ENCODE data around the gene CYP26B1.

DNA sequence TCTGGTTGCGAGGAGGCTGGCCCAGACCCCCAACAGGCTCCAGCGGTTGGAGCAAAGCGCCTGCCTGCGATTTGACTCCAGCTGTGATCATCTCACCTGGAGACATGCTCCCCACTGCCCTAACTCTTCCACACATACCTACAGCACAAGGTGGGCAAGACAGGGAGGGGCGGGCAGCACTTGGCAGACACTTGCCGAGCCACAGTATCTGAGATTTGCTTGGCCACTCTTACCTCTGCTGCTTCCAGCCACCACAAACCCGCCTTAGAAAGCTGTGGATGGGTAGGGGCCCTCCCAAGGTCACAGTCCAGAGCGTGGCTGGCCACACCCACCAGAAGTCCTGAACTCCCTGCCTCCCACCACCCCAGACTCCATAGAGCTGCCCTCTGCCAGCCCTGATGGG, 8.2 kb downstream of the CYP26B1 start:
- TF ChIP-seq CTCF (conservative IDR thresholded peaks at IDR 0.05) (no peak), EZH2 (IDR thresholded peaks at IDR 0.05; ENCODE audit: low read depth) (no peak)
